CD4-positive, alpha-beta T cell (primary cell): Measurements from ENCODE around the gene MEGF11. TPM values are rescaled to one million over a fixed set of nuclear protein-coding genes. Genes with fewer than 3 reads are reported as not detected.

Experiments
- ATAC-seq: fragments of 200-7000 bp; cut with Tn5 transposase; one replicate; pipeline ENCODE4 v1.10.0; 2022; ENCODE audit warnings: mild to moderate bottlenecking; ENCODE audit not compliant: poor library complexity
- CTCF ChIA-PET: fragments of 350-600 bp; sonication (Branson Sonifier 250); formaldehyde crosslinking; loops from one replicate; lab custom pipeline; 2021; ENCODE audit warnings: antibody characterized with exemption, inconsistent platforms; lab: Charles Lee
- POLR2A ChIA-PET: fragments of 350-600 bp; sonication (Branson Sonifier 250); formaldehyde crosslinking; loops from one replicate; lab custom pipeline; 2021; ENCODE audit warnings: antibody characterized with exemption, inconsistent platforms; lab: Charles Lee
- DNase-seq, 14 experiments: peaks; one replicate each; pipeline ENCODE4 v3.0.0-alpha.2; 2013 to 2020; ENCODE audit warnings: mixed read lengths in 2 of 14
- H3K27ac ChIP-seq, 2 donors: one replicate each; pipeline versions ENCODE4 v1.5.1 to v1.7.0; 2013; ENCODE audit warnings: low read length in 2 of 2, low read depth in 1 of 2, mild to moderate bottlenecking in 1 of 2
- H3K27me3 ChIP-seq, 2 experiments: 1 replicate in 1 of 2; 2 replicates in 1 of 2; pipeline versions ENCODE4 v1.6.1 to v1.7.0; 2013; ENCODE audit warnings: low read length in 2 of 2, control low read depth in 1 of 2, mild to moderate bottlenecking in 1 of 2, moderate library complexity in 1 of 2; ENCODE audit not compliant: insufficient read depth in 2 of 2, control insufficient read depth in 1 of 2
- H3K36me3 ChIP-seq: one replicate; pipeline ENCODE4 v1.6.1; 2013; ENCODE audit warnings: low read length, control low read depth; ENCODE audit not compliant: insufficient read depth
- H3K4me1 ChIP-seq: one replicate; pipeline ENCODE4 v1.6.1; 2013; ENCODE audit warnings: low read length, control low read depth; ENCODE audit not compliant: insufficient read depth
- H3K4me3 ChIP-seq: one replicate; pipeline ENCODE4 v1.5.1; 2013; ENCODE audit warnings: mild to moderate bottlenecking, low read length, moderate library complexity
- H3K9me3 ChIP-seq, 2 experiments: 1 replicate in 1 of 2; 2 replicates in 1 of 2; pipeline versions ENCODE4 v1.6.1 to v1.7.0; 2013; ENCODE audit warnings: low read length in 2 of 2, mild to moderate bottlenecking in 2 of 2, control low read depth in 1 of 2, moderate library complexity in 1 of 2; ENCODE audit not compliant: control insufficient read depth in 1 of 2, insufficient read depth in 1 of 2
- H3K27ac Mint-ChIP-seq: one replicate; pipeline ENCODE4 v1.8.0; 2020; ENCODE audit warnings: mixed read lengths
- H3K27me3 Mint-ChIP-seq: one replicate; pipeline ENCODE4 v1.8.0; 2021; ENCODE audit warnings: mixed read lengths
- H3K36me3 Mint-ChIP-seq: one replicate; pipeline ENCODE4 v1.8.0; 2021; ENCODE audit warnings: low read depth, mixed read lengths
- H3K4me1 Mint-ChIP-seq: one replicate; pipeline ENCODE4 v1.8.0; 2021; ENCODE audit warnings: low read depth, mixed read lengths
- H3K4me3 Mint-ChIP-seq: one replicate; pipeline ENCODE4 v1.8.0; 2020; ENCODE audit warnings: mild to moderate bottlenecking, mixed read lengths
- H3K9me3 Mint-ChIP-seq: one replicate; pipeline ENCODE4 v1.8.0; 2020; ENCODE audit warnings: mixed read lengths
- CTCF ChIP-seq: fragments of 200-600 bp; IDR thresholded peaks from one replicate; pipeline ENCODE4 v1.8.0; 2022; ENCODE audit warnings: antibody characterized with exemption, mild to moderate bottlenecking
- intact Hi-C, 2 experiments: fragments of 100-400 bp; cut with DNase I in 1 of 2; cut with micrococcal nuclease in 1 of 2; formaldehyde crosslinking; loops; one replicate each; pipeline versions ENCODE4 v1.15.1 to v1.9.0; 2023 to 2025; cut with DNase I, micrococcal nuclease
- total RNA-seq, 174 experiments: library from RNA in 2 of 174; stranded (reverse) in 2 of 174; gene quantifications; one replicate each; pipeline ENCODE4 v1.2.3 and lab custom pipeline; 2021 to 2026

Gene MEGF11
- total RNA-seq, 2 experiments from 2014 or later: not detected

- intact Hi-C loops: loop anchor here in 1 of 2 experiments (5.0 kb wide), 1 partner anchor 553 kb away; no protein-coding TSS in a partner anchor
- H3K27me3 Mint-ChIP-seq: peaks cover 11% of the 10 kb centered on the region
Observed at GRCh38 chr15:66190746-66191145, 62.8 kb downstream of the MEGF11 start.

GRCh38 chr15:66189291-66189690 is 64.3 kb downstream of the MEGF11 start:
- Histone ChIP-seq H3K36me3 (no peaks in the 10 kb centered on the region), H3K27me3 (peaks cover 5 to 12% of the 10 kb centered on the region in 2 experiments), H3K9me3 (no peaks in the 10 kb centered on the region), H3K4me1 (no peaks in the 10 kb centered on the region), H3K4me3 (no peak overlapping the region), H3K27ac (no peak overlapping the region)
- ChIA-PET POLR2A (no interaction called here), CTCF (no interaction called here)
- H3K4me3 Mint-ChIP-seq: no peak overlapping the region
- intact Hi-C loops: no loop called here
- ATAC-seq (no peak), DNase-seq (no peak)
- H3K9me3 Mint-ChIP-seq: no peaks in the 10 kb centered on the region
- H3K27me3 Mint-ChIP-seq: peaks cover 21% of the 10 kb centered on the region
- no peaks in the 10 kb centered on the region for H3K36me3 Mint-ChIP-seq
- no peak for TF ChIP-seq CTCF
- H3K27ac Mint-ChIP-seq: no peak overlapping the region
- no peaks in the 10 kb centered on the region for H3K4me1 Mint-ChIP-seq

More at GRCh38 chr15:66190746-66191145, 62.8 kb downstream of the MEGF11 start:
- Mint-ChIP-seq H3K27ac (no peak overlapping the region), H3K36me3 (no peaks in the 10 kb centered on the region), H3K9me3 (no peaks in the 10 kb centered on the region), H3K4me1 (no peaks in the 10 kb centered on the region), H3K4me3 (no peak overlapping the region)
- ATAC-seq (no peak), DNase-seq (no peak)
- Histone ChIP-seq H3K27me3 (peaks cover 0 to 4% of the 10 kb centered on the region in 2 experiments), H3K27ac (no peak overlapping the region), H3K9me3 (no peaks in the 10 kb centered on the region), H3K4me1 (no peaks in the 10 kb centered on the region), H3K36me3 (no peaks in the 10 kb centered on the region), H3K4me3 (no peak overlapping the region)
- ChIA-PET CTCF (no interaction called here), POLR2A (no interaction called here)
- no peak for TF ChIP-seq CTCF

GRCh38 chr15:66188464-66188863 is 65.1 kb downstream of the MEGF11 start:
- H3K27me3 ChIP-seq: peaks cover 6 to 19% of the 10 kb centered on the region in 2 experiments
- DNase-seq (no peak), ATAC-seq (no peak)
- Mint-ChIP-seq H3K27me3 (peaks cover 25% of the 10 kb centered on the region), H3K36me3 (no peaks in the 10 kb centered on the region), H3K27ac (no peak overlapping the region), H3K4me1 (no peaks in the 10 kb centered on the region), H3K9me3 (no peaks in the 10 kb centered on the region), H3K4me3 (no peak overlapping the region)
- H3K9me3 ChIP-seq: no peaks in the 10 kb centered on the region
- CTCF ChIA-PET: no interaction called here
- intact Hi-C loops: no loop called here
- no peak overlapping the region for H3K4me3 ChIP-seq
- H3K4me1 ChIP-seq: no peaks in the 10 kb centered on the region
- POLR2A ChIA-PET: no interaction called here
- H3K36me3 ChIP-seq: no peaks in the 10 kb centered on the region
- TF ChIP-seq CTCF: no peak
- H3K27ac ChIP-seq: no peak overlapping the region
